Activated T-helper 1 cell treated with anti-CD3 and anti-CD28 coated beads, Interleukin-2, amount 50 U/mL, for 16 hours (primary cell): ENCODE measurements around the gene PPP4R1.
"Not testable (repeated sequence)": the region's sequence is repeated elsewhere in the genome, so short reads cannot be mapped to it uniquely, and the experiment has no call there.

Experiments used
- DNase-seq, 2 donors: peaks; one replicate each; pipeline ENCODE4 v3.0.0-alpha.2; 2020; ENCODE audit warnings: low read depth in 1 of 2, low spot score in 1 of 2

PPP4R1 gene, protein sequence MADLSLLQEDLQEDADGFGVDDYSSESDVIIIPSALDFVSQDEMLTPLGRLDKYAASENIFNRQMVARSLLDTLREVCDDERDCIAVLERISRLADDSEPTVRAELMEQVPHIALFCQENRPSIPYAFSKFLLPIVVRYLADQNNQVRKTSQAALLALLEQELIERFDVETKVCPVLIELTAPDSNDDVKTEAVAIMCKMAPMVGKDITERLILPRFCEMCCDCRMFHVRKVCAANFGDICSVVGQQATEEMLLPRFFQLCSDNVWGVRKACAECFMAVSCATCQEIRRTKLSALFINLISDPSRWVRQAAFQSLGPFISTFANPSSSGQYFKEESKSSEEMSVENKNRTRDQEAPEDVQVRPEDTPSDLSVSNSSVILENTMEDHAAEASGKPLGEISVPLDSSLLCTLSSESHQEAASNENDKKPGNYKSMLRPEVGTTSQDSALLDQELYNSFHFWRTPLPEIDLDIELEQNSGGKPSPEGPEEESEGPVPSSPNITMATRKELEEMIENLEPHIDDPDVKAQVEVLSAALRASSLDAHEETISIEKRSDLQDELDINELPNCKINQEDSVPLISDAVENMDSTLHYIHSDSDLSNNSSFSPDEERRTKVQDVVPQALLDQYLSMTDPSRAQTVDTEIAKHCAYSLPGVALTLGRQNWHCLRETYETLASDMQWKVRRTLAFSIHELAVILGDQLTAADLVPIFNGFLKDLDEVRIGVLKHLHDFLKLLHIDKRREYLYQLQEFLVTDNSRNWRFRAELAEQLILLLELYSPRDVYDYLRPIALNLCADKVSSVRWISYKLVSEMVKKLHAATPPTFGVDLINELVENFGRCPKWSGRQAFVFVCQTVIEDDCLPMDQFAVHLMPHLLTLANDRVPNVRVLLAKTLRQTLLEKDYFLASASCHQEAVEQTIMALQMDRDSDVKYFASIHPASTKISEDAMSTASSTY

DNA sequence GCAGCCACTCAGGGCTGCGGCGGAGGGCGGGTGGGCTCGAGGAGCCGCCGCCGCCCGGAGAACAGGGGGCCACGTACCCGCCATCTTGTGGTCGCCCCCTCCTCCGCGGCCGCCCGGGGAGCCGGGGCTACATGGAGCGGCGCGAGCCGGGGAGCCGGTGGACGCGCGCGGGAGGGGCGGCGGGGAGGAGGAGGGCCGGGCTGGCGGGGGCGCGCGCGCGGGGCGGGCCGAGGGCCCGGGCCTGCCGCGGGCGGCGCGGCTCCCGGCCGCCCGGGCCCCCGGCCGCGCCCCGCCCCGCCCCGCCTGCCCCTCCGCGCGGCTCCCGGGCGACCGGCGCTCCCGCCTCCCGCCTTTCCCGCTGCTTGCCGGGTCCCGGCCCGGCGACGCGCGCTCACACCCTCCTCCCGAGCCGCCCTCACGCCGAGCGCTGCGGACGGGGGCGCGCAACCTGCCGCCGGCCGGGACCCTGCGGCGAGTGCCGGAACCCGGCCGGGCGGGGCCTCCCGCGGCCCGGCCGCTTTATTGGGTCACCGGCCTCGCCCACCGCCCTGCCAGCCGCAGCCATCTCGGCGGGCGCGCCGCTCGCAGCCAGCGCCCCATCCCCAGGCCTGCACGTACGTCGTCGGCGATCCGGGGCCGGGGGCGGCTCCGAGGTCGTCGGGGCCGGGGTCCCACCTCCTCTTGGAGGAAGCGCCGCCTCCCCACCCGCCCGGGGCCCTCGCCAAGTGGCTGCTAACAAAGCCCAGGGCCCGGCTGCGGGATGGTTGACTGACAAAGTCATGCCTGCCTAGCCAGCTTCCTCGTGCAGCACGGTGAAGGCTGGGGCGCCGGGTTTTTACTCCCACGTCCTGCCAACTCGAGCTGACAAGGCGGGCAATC, at the start of gene PPP4R1:
PPP4R1 (minus strand) TSS at position 159 of the 879 bp plus-strand sequence; CDS start at position 84, 75 bp downstream.
- DNase-seq = peak; percentile 45 to 51

DNA sequence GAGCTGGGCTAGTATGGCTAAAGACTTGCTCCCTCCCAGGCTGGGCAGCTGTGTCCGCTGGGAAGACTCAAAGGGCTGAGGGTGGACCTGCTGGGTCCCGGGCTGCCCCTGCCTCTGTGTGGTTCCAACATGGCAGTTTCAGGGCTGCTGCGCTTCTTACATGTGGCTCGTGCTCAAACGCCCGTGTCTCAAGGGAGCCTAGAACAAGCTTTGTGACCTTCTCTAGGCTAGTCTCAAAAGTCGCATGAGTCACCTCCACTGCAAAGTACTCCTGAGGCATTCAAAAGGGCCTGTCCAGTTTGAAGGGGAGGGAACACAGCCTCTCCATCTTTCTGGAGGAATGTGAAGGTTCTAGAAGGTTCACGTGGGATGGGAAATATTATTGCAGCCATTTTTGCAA, 49.0 kb upstream of the PPP4R1 start:
- no peak for DNase-seq

DNA sequence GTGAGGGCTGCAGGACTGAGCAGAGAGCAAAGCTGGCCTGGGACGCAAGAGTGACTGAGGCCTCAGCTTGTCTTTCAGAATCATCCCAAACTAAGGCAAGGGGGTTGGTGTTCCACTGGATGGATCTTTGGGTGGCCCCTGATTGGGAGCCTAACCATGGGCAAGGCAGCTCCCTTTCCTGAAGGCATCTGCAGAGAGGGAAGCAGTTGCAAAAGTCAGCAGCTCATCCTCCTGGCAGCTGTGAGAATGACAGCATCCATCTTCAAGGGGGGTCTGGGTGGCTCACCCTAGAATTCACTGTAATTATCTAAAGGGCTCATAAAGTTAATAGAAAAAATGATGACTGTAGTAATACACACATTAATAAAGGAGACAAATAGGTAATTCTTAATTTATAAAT, 47.2 kb upstream of the PPP4R1 start:
- DNase-seq = no peak

DNA sequence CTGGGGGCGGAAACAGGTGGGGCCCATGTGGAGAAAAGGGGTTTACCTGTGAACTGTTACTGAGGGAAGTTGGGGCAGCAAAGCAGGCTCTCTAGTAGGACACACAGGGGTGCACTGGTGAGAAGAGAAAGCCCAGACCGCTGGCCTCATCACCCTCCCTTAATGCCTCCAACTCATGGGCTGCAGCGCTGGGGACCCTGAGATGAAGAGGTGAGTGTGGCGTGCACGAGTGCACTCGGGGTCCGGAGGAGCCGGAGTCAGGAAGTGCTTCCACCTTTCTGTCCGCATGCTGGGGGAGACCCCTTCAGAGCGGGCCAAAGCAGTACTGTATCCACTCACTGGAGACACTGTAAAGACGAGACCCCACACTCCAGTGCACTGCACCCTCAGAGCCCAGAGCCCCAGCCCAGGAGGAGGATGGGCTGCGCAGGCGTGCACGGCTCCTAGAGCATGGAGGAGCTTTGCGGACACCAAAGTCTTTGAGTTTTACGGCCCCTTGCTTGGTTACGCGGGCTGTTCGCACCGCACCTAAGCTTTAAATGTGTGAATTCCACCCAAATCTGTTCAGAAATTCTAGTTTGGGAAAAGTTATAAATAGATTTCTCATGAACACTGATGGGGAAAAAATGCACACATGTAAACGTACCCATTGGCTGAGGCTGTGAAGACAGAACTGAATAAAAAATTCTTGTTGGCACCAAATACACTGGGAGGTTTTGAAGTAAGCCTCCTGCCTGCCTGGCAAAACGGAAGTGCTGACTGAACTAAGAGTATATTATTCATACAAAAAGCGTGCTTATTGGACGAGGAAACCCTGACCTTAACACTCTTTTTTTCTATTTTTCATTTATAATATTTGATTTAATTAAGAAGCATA, 45.4 kb upstream of the PPP4R1 start:
- no peak for DNase-seq

DNA sequence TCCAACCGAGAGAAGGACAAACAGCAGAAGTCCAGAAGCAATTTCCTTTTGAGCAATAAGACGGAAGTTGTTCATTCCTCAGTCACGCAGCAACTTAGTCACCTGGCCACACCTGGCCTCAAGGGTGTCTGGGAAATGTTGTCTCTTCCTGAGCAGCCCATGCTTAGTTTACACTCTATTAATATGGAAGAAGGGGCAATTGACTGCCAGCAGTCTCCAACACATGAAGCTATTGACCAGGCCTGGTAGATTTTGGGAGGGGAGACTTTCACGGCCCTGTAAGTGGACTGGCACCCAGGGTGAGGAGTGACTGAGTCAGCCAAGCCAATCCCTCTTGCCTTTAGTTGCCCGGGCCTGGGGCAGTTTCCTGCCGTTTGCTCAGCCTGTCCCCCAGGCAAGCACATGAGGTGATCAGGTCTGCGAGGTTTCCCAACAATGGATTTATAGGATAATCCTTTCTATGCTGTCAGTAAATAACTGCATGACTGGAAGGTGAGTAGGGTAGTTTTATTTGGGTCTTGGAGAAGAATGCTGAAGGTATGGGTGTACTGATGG, 43.8 kb upstream of the PPP4R1 start:
- DNase-seq = no peak

DNA sequence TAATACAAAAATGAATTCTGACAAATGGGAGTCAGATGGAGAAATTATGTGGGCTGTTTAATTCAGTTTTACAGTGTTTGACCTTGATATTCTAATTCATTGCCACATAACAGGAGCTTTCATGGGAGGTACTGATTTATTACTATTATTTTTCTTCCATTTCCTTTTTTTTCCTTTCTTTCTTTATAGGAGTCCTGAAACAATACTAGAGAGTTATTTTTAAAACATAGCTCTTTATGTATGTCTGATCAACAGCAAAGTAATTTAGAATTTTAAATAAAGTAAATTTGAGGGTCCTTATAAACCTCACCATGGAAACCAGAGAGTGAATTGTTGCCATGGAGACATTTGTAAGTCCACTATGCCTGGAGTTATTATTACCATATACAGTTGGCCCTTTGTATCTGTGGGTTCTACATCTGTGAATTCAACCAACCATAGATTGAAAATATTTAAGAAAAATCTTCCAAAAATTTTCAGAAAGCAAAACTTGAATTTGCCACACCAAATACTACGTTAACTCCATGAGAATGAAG, 40.9 kb upstream of the PPP4R1 start:
- DNase-seq = no peak

DNA sequence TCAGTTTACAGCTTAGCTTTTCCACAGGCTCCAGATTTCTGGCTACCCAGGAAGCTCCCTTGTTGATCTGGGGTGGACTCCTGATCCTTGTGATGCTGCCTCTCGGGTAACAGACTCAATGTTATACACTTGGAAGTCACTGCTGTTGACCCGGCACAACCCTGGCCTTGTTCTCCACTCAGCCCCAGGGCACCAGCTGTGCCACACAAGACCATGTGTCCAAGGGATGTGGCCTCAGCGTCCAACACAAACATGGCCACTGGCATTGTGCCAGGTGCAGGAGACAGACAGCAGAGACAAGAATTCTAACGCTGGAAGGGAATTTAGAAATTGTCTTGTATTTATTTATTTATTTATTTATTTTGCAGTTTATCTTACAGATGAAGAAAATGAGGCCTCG, 39.0 kb upstream of the PPP4R1 start:
- DNase-seq = no peak

DNA sequence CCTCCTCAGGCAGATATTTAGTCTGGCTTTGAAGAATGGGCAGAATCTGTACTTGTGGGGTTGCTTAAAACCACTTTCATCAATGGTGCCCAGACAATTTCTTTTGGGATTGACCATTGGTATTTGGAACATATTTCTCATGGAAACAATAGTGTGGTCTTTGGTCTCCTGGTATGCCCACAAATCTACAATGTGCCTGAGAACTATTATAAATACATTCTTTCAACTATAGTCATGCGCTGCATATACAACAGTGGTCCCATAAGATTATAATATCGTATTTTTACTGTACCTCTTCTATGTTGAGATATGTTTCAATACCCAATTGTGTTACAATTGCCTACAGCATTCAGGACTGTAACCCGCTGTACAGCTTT, 34.8 kb upstream of the PPP4R1 start:
- DNase-seq = no peak

DNA sequence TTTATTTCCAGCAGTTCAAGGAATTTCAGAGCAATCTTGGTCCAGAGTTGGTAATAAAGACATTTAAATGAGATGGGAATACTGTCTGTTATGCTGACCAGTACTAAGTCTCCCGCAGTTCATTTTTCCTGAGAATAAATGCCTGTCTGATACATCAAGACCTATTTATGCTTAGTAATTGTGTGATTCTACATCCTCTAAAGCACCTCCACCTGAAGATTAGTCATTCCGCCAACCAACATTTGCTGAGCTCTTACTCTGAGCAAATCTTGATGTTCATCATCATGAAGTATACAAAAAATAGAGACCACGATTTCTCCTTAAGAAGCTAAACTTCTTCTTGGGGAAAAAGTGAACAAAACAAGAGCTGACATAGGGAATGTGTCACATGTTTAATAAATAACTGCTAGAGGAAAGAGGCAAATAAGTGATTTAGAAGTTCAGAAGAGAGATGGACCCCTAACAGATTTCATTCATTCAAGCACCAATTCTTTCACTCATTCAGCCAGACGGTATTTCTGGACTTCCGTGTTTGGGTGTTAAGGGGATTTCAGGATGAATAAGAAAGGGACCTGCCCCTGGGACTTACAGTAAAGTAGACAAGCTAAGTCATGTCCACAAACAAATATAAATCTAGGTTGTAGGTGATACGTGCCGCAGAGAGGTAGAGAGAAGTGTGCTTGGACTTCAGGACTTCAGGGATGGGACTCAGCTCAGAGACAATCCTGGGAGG, 34.2 kb upstream of the PPP4R1 start:
- DNase-seq = no peak

DNA sequence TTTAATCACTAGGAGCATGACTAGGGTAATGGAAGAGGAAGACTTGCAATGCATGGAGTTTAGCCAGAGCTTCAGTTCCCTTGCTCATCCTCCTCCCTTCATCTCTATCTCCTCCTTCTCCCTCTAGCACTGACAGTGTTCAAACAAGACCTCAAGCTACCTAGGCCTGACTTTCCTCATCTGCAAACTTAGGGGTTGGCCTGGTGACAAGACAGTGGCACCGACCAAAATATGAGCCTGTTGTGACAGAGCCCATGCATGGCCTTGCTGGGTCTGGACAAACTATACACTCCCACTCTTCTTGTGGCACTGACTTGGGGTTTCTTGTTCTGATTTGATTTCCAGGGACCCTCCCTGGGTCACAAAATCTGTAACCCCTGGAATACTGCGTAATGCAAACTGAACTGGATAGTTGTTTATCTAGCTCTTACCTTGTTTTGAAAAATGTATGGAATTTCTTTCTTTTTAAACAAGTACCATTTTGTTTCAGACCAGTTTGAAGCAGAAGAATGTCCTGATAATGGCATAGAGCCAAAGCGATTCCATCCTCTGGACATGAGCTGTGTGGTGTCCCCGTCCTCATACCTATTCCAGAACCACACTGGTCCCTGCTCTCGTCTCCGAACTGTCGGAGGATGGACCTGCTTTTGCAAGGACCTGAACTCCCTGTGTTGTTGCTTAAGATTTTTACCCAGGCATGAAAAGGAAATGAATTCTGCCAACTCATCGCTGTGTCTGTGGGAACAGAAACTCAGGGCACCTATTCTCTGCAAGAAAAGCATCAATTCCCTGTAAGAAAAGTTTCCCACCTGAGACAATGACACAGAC, 33.4 kb upstream of the PPP4R1 start:
- DNase-seq = no peak

DNA sequence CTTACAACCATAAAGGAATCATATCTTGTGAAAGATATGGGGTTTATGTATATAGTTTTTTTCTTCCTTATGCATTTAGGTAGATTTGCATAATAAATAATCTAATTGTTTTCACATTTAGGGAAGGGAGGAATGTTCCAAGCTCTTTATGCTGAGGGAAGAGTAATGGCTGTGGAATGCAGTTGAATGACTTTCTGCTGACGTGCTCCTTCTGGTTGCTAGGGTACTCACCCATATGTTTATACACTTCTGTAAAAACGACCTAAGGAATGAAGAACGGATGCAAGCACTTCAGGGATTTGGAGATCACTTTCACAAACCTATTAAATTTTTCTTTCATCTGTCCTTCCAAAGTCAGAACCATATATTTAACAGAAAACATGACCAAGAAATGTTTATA, 29.2 kb upstream of the PPP4R1 start:
- DNase-seq = no peak

DNA sequence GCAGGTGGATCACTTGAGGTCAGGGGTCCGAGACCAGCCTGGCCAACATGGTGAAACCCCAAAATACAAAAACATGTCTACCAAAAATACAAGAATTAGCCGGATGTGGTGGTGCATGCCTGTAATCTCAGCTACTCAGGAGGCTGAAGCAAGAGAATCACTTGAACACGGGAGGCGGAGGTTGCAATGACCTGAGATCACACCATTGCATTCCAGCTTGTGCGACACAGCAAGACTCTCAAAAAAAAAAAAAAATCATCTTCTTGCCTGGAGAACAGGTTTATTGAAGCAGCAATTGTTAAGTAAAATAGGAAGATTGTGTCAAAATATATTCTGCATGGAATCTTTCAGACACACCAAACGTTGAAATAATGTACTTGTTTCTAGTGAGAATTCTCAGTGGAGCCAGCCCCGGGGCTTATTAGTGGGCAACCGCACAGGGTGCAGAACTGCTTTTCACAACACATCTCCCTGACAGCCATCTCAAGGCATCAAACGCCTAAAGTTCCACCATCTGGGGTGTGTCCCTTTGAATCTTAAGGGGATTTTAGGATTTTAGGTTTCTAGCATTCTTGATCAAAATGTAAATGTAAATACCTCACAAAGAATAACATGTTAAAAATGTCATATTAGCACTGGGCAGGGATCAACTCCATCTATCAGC, 28.6 kb upstream of the PPP4R1 start:
- no peak for DNase-seq

DNA sequence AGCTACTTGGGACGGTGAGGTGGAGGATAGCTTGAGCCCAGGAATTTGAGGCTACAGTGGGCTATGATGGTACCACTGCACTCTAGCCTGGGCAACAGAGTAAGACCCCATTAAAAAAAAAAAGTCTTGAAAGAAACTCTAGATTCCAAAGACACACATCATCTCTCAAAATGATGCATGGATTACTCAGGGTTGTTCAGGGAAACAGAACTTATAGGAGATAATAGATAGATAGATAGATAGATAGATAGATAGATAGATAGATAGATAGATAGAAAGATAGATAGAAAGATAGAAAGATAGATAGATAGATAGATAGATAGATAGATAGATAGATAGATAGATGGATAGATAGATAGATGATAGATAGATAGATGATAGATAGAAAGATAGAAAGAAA, 26.7 kb upstream of the PPP4R1 start:
- DNase-seq = not testable (repeated sequence)

DNA sequence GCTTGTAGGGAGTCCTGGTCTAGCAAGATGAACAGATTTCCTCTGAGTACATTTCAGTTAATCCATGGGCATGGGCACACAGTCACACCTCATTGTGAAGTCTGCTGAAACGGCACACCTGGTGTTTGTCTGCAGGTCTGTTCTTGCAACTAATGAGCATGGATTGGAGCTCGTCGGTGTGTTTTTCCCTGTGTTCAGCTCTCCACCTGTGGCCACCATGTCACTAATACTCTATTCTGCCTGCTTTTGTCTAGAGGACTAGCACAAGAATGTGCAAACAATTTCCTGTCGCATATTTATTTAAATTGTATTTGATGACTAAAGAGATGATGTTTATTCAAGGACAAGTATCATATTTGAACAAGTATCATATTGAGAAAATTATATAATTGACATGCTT, 24.5 kb upstream of the PPP4R1 start:
- DNase-seq = no peak

DNA sequence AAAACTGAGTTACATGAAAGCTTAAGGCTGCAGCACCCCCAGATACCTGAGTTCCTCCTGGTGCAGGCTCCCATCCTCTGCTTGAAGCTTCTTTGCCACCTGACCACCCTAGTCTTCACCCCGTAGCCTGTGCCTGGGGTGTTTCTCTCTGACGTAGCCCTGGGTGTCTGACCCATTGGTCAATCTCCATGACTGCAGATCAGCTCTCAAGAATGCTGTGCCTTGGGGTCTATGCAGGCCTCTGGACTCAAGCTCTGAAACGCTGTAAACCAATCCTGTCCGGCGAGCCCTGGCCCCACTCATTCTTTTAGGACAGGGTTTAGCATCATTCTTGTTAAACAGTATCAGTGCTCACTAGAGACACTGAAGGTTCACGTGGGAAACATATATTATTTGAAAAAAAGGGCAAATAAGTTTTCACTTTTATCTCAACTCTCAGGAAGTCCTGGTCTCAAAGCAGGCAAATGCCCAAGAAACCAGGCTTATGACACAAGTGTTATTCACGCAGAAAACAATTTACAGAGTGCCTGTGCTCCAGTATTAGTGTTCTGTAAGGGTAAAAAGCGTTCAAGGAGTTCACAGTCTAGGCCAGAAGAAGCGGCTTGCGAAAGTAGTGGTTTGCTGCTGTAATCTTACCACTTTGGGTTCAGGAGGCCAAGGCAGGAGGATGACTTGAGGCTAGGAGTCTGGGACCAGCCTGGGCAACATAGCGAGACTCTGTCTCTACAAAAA, 22.8 kb upstream of the PPP4R1 start:
- DNase-seq = no peak

DNA sequence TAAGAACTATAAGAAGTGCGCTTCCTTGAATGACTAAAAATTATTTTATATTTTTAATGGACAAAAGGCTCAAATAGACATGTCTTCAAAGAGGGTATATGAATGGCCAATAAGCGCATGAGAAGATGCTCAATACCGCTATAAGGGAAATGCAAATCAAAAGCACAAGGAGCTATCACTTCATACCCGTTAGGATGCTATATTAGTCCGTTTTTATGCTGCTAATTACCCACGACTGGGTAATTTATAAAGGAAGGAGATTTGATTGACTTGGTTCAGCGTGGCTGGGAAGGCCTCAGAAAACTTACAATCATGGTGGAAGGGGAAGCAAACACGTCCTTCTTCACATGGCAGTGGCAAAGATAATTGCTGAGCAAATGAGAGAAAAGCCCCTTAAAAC, 20.5 kb upstream of the PPP4R1 start:
- no peak for DNase-seq
